ENCODE results near the gene FANCB.

- TF ChIP-seq CTCF (IDR thresholded peaks at IDR 0.05) (no peak), POLR2A (IDR thresholded peaks at IDR 0.05) (no peak)
Observed at GRCh38 chrX:14883826-14884225, 11.0 kb upstream of the FANCB start.

Measured in lower leg skin (tissue), 3 donors.